GM12801 (cell line): Measurements from ENCODE around the gene TLCD1.

Source experiments
- CTCF ChIP-seq: IDR thresholded peaks from one replicate; pipeline ENCODE4 v1.5.1; 2011; ENCODE audit warnings: control low read depth; ENCODE audit not compliant: insufficient read length; ENCODE audit errors: extremely low read depth

TLCD1 gene

GRCh38 chr17:28738680-28739384, 12.8 kb upstream of the TLCD1 start:
- TF ChIP-seq CTCF = no peak

GRCh38 chr17:28737770-28738679, 12.0 kb upstream of the TLCD1 start:
- TF ChIP-seq CTCF = no peak

- no peak for TF ChIP-seq CTCF
Measured at GRCh38 chr17:28737316-28737715, 11.3 kb upstream of the TLCD1 start.

- TF ChIP-seq CTCF = no peak
Measured at GRCh38 chr17:28735242-28735722, 9.2 kb upstream of the TLCD1 start.

- TF ChIP-seq CTCF = no peak
Measured at GRCh38 chr17:28734712-28735241, 8.7 kb upstream of the TLCD1 start.

GRCh38 chr17:28733346-28733745, 7.3 kb upstream of the TLCD1 start:
- no peak for TF ChIP-seq CTCF

DNA sequence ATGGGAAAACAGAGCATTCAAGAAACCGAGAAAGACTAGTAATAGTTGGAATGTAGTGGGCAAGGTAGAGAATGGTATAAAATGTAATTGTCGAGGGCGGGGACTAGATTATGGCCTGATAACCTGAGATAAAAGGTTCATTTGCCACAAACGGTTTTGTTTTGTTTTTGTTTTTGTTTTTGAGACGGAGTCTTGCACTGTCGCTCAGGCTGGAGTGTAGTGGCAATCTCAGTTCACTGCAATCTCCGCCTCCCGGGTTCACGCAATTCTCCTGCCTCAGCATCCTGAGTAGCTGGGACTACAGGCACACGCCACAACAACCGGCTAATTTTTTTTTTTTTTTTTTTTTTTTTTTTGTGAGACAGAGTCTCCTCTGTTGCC, 3.9 kb upstream of the TLCD1 start:
- no peak for TF ChIP-seq CTCF
